Activated T-helper 9 cell treated with anti-CD3 and anti-CD28 coated beads, Interleukin-2, amount 50 U/mL, for 16 hours (primary cell): ENCODE data around the gene LBHD2.

Experiments used
- DNase-seq: peaks from one replicate; pipeline ENCODE4 v3.0.0-alpha.2; 2020; ENCODE audit warnings: low read depth

LBHD2 gene

GRCh38 chr14:103068351-103069073 is 15.5 kb upstream of the LBHD2 start:
- no peak for DNase-seq

- no peak for DNase-seq
Measured at GRCh38 chr14:103070263-103070885, 13.6 kb upstream of the LBHD2 start.

- DNase-seq = no peak
Measured at GRCh38 chr14:103070971-103071542, 13.0 kb upstream of the LBHD2 start.

GRCh38 chr14:103071544-103072251 is 12.3 kb upstream of the LBHD2 start:
- no peak for DNase-seq

GRCh38 chr14:103072595-103073366 is 11.2 kb upstream of the LBHD2 start:
- no peak for DNase-seq

- DNase-seq = no peak
Measured at GRCh38 chr14:103073367-103073875, 10.6 kb upstream of the LBHD2 start.

GRCh38 chr14:103073876-103074728 is 9.9 kb upstream of the LBHD2 start:
- DNase-seq = no peak

GRCh38 chr14:103074729-103075367 is 9.2 kb upstream of the LBHD2 start:
- no peak for DNase-seq

- DNase-seq = peak; percentile 59
Measured at GRCh38 chr14:103078420-103078749, 5.6 kb upstream of the LBHD2 start.

- no peak for DNase-seq
Measured at GRCh38 chr14:103078860-103079587, 5.0 kb upstream of the LBHD2 start.

GRCh38 chr14:103081951-103082350 is 2.1 kb upstream of the LBHD2 start:
- DNase-seq = no peak

- DNase-seq = no peak
Measured at GRCh38 chr14:103085106-103086091, 1.4 kb downstream of the LBHD2 start.

- no peak for DNase-seq
Measured at GRCh38 chr14:103086771-103087342, 2.8 kb downstream of the LBHD2 start.

GRCh38 chr14:103087343-103087835 is 3.4 kb downstream of the LBHD2 start:
- no peak for DNase-seq

GRCh38 chr14:103088921-103089320 is 4.9 kb downstream of the LBHD2 start:
- DNase-seq = no peak

- no peak for DNase-seq
Measured at GRCh38 chr14:103089386-103090335, 5.7 kb downstream of the LBHD2 start.

GRCh38 chr14:103090481-103091020 is 6.5 kb downstream of the LBHD2 start:
- DNase-seq = no peak
